Left lobe of liver (tissue), 2 donors: Measurements from ENCODE around the gene CTNNA3. TPM values are rescaled to one million over a fixed set of nuclear protein-coding genes. Genes with fewer than 3 reads are reported as not detected.
A peak's percentile ranks its signal among the peaks of the same experiment; 100 is the strongest.

ENCODE experiments used
- ATAC-seq: fragments of 200-7000 bp; cut with Tn5 transposase; one replicate; pipeline ENCODE4 v1.9.1; 2020; ENCODE audit warnings: mild to moderate bottlenecking, moderate library complexity
- DNase-seq: peaks from one replicate; pipeline ENCODE4 v3.0.0-alpha.2; 2020; ENCODE audit warnings: low spot score
- total RNA-seq: library from RNA; stranded (reverse); gene quantifications from one replicate; pipeline ENCODE4 v1.2.1, GENCODE V29; 2021
- donor health status: DM: no; HTN: no; CAD: no; lungs with moderate emphysema.
- donor health status: DM: no; HTN: yes; CAD: no.

CTNNA3 gene
- total RNA-seq, 1 donor from 2014 or later: 1.5 TPM

GRCh38 chr10:66723608-66724400 lies 972.2 kb downstream of the CTNNA3 start:
- DNase-seq (no peak), ATAC-seq (no peak)

DNA sequence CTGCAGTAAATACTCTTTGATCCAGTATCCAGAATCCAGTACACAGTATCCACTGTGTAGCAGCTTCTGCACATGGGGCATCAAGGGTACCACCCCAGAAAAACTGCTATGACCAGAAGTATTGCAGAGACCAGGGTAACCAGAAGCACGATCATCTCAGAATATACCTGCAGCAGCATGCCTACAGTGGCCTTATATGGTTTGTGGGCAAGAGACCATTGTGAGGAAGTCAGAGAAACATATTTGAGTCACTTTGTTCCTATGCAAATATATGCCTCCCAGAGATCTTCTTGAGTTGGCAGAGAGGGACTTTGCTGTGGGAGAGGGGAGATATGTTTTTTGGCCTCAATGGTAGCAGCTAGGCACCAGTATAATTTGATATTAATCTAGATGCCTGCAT lies 976.5 kb downstream of the CTNNA3 start:
- DNase-seq: no peak
- no peak for ATAC-seq

- no peak for ATAC-seq
- no peak for DNase-seq
These were observed 978.6 kb downstream of the CTNNA3 start for GRCh38 chr10:66717231-66717981.

DNA sequence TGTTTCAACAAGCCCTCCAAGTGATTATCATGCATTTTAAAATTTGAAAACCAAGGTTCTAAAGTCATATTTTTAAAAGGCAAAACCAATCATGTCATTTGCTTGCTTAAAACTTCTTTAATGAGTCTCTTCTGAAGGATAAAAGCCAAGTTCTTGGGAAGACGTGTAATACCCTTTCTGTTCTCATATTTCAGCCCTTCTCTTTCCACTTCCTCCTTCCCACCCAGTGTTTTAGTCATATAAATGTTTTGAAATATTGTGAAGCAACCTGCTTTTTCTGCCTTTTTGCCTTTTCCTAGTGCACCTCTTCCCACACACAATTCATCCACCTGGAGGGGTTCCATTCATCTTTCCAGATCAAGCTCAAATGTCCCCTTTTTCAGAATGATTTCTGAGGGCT lies 981.3 kb downstream of the CTNNA3 start:
- ATAC-seq: no peak
- DNase-seq: no peak

- DNase-seq: no peak
- ATAC-seq: no peak
These were observed 982.6 kb downstream of the CTNNA3 start for GRCh38 chr10:66713387-66713786.

- ATAC-seq (no peak), DNase-seq (no peak)
These were observed 997.9 kb downstream of the CTNNA3 start for GRCh38 chr10:66698069-66698468.

GRCh38 chr10:66695046-66695445 lies 1000.9 kb downstream of the CTNNA3 start:
- DNase-seq (no peak), ATAC-seq (no peak)

DNA sequence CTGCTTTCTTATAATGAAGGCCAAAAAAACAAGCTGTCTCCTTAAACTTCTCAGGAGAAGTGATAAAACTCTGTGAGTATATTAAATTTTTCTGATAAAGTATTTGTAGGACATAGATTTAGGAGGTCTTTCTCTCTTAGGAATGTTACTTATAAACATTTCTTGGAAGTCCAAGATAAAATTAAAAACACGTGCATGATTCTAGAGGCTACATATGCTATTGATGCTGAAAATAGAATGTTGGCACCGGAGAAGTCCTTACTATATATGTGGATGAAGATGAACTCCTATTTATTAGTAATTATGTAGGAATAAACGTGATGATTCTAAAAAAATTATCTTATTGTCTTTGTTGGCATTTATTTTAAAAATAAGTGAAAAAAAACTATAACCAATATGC lies 1011.4 kb downstream of the CTNNA3 start:
- no peak for ATAC-seq
- no peak for DNase-seq

DNA sequence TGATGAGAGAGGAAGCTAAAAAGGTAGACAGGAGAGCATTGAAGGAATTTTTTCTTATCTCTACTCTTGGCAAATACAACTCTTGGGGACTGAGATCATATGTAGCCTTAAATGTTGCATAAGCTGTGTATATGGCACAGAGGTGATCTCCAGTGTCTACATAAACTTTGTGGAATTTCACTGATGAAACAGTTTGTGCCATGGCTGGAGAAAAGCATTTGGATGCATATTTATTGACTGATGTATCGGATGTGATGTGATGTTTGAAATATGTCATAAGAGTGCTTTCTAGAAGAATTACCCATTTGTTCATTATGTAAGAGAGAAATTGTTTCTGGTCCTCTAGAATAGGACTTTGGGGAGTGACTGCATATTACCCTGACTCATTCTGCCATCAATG lies 1015.1 kb downstream of the CTNNA3 start:
- no peak for DNase-seq
- no peak for ATAC-seq

- ATAC-seq (no peak), DNase-seq (no peak)
These were observed 1017.5 kb downstream of the CTNNA3 start for GRCh38 chr10:66678521-66678920.

- ATAC-seq (no peak), DNase-seq (no peak)
These were observed 1022.9 kb downstream of the CTNNA3 start for GRCh38 chr10:66673071-66673470.

- DNase-seq (no peak), ATAC-seq (no peak)
These were observed 1024.4 kb downstream of the CTNNA3 start for GRCh38 chr10:66671562-66671961.

GRCh38 chr10:66671064-66671463 lies 1024.9 kb downstream of the CTNNA3 start:
- DNase-seq (no peak), ATAC-seq (no peak)

DNA sequence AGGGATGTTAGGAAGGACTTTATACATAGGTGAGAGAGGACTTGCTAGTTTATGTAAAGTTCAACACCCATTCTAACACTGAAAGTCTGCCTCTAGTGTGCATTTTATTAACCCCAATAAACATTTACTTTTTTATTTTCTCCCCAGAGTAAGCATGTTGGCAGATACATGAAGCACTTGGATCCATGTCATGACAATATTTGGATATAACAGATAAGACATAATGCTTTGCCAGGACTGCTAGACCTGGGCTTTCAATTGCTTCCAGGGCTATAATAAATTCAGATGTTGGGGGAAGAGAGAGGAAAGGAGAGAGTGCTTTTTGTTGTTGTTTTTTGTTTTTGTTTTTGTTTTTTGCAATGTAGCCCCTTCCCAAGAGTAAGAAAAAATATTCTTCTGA lies 1039.5 kb downstream of the CTNNA3 start:
- ATAC-seq (peak; percentile 62), DNase-seq (no peak)

- DNase-seq (no peak), ATAC-seq (no peak)
These were observed 1041.1 kb downstream of the CTNNA3 start for GRCh38 chr10:66654861-66655260.

DNA sequence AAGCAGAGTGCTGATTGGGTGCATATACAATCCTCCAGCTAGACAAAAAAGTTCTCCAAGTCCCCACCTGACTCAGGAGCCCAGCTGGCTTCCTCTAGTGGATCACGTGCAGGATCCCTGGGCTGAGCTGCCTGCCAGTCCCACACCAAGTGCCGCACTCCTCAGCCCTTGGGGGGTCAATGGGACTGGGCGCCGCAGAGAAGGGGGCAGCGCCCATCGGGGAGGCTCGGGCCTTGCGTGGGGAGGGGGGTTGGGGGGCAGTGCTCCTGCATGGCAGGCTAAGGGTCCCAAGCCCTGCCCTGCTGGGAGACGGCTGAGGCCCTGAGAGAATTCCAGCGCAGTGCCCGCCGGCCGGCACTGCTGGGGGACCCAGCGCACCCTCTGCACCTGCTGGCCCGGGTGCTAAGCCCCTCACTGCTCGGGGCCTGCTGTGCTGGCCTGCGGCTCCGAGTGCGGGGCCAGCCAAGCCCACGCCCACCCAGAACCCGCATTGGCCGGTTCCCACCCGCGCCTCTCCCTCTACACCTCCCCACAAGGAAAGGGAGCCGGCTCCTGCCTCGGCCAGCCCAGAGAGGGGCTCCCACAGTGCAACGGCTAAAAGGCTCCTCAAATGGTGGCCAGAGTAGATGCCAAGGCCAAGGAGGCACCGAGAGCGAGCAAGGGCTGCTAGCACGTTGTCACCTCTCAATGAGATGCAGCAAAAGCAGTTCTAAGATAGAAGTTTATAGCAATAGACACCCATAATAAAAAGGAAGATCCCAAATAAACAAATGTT lies 1044.5 kb downstream of the CTNNA3 start:
- DNase-seq: no peak
- ATAC-seq: no peak

- DNase-seq: no peak
- no peak for ATAC-seq
These were observed 1046.4 kb downstream of the CTNNA3 start for GRCh38 chr10:66649626-66650025.

- no peak for ATAC-seq
These were observed 1053.8 kb downstream of the CTNNA3 start for GRCh38 chr10:66642217-66642616.

DNA sequence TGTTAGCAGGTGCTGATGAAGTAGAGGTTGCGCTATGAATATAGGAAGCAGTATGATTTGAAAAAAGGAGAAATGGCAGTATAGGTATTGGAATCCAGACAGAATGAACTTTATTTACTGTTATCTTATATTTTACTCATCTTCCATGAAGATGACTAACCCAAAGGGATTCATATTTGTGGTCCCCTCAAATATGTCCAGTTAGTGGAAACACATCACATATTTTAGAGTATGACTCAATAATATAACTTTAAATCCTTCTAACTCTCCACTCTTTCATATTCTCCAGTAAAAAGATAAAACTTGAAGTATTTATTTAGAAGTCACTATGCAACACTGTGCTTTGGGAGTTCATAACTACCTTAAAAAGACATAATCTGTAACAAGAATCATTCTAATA lies 1056.6 kb downstream of the CTNNA3 start:
- no peak for DNase-seq
- no peak for ATAC-seq

More at GRCh38 chr10:66642217-66642616, 1053.8 kb downstream of the CTNNA3 start:
- no peak for DNase-seq

DNA sequence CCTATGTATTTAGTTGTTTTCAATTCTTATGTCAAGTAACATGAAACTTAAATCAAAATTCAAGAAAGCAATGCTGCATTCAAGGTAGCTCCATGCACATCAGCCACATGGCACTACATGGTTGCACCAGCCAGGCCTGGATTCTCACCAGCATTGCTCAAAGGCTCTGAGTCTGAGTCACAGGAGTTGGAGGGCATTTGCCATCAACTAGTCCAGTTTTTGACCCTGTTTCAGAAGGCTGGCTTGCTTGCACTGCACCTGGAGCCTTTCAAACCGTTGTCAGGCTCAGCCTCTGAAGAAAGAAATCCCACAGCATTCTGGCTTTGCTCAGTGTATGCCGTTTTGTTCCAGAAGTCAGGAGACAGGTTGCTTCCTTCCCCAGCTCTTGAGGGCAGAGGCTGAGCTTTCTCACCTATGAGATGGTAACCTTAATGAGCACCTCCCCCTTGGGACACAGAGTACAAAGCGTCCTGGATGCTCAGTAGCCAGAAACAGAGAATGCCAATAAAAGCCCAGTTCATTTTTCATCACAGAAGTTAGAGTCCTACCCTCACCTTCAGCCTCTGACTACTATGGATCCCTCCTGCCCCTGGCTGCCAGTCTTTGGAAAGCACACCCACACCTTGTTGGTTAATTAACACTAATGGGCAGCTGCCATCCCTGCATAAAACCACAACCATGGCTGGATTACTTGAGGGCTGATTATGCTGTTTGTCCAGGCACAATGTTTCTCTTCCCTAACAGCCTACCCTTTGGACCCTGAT lies 1058.5 kb downstream of the CTNNA3 start:
- DNase-seq: no peak
- ATAC-seq: no peak

- DNase-seq (no peak), ATAC-seq (no peak)
These were observed 1066.0 kb downstream of the CTNNA3 start for GRCh38 chr10:66629996-66630395.
